IPS-18a (cell line): ENCODE measurements around the gene HMCN2.

ENCODE experiments used
- H3K27ac ChIP-seq: one replicate; pipeline ENCODE4 v1.5.1; 2013; ENCODE audit warnings: low read length
- H3K27me3 ChIP-seq: one replicate; pipeline ENCODE4 v1.6.1; 2013; ENCODE audit warnings: mild to moderate bottlenecking, low read length; ENCODE audit not compliant: control insufficient read depth, insufficient read depth
- H3K36me3 ChIP-seq: one replicate; pipeline ENCODE4 v1.6.1; 2013; ENCODE audit warnings: low read depth, low read length; ENCODE audit not compliant: control insufficient read depth
- H3K4me1 ChIP-seq: one replicate; pipeline ENCODE4 v1.6.1; 2013; ENCODE audit warnings: low read depth, low read length; ENCODE audit not compliant: control insufficient read depth
- H3K4me3 ChIP-seq: one replicate; pipeline ENCODE4 v1.5.1; 2013; ENCODE audit warnings: low read length
- H3K9ac ChIP-seq: one replicate; pipeline ENCODE4 v1.6.1; 2013; ENCODE audit warnings: mild to moderate bottlenecking, low read length, moderate library complexity
- H3K9me3 ChIP-seq: one replicate; pipeline ENCODE4 v1.6.1; 2013; ENCODE audit warnings: low read depth, low read length; ENCODE audit not compliant: control insufficient read depth

The HMCN2 gene

DNA sequence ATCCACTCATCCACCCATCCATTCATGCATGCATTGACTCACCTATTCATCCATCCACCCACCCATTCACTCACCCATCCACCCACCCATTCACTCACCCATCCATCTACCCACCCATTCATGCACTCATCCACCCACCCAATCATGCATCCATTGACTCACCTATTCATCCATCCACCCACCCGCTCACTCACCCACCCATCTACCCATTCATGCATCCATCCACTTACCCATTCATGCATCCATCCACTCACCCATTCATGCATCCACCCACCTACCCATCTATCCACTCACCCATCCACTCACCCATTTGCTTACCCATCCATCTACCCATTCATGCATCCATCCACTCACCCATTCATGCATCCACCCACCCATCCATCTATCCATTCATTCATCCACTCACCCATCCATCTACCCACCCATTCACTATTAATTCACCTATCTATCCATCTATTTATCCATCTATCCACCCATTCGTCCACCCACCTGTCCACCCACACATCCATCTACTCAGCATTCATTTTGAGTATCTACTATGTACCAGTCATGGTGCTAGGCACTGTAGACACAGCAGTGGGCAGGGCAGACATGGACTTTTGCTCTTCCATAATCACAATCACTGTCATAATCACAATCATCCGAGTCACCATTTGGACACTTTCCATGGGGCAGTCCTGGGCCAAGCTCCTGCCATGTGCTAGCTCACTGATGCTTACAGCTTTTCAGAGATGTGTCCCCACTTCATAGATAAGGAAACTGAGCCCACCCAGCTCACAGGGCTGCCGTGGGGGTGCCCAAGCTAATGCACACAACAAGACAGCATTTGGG is 34.4 kb downstream of the HMCN2 start:
- Histone ChIP-seq H3K4me1 (peaks cover 3% of the 10 kb centered on the region), H3K27ac (no peak overlapping the region), H3K9ac (no peak overlapping the region), H3K27me3 (no peaks in the 10 kb centered on the region), H3K4me3 (no peak overlapping the region), H3K36me3 (no peaks in the 10 kb centered on the region), H3K9me3 (no peaks in the 10 kb centered on the region)

DNA sequence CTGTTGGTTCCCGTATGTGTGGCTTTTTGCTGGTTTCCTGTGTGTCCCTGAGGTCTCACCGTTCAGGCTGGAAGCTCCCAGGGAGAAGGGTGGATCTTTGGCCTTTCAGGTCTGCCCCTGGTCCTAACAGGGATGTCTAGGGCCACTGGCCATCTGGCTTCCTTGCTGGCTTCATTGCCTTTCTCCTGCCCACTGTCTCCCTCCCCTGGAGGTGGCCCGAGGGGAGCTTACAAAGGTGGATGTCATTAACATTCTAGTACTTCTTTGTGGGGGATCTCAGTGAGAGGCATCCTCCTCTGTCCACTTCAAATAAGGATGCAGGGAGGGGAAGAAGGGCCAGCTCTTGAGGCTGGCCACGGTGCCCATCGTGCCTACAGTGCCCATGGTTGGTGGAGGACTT is 35.2 kb downstream of the HMCN2 start:
- Histone ChIP-seq H3K36me3 (no peaks in the 10 kb centered on the region), H3K27me3 (no peaks in the 10 kb centered on the region), H3K9ac (no peak overlapping the region), H3K4me3 (no peak overlapping the region), H3K27ac (no peak overlapping the region), H3K9me3 (no peaks in the 10 kb centered on the region), H3K4me1 (peaks cover 3% of the 10 kb centered on the region)

DNA sequence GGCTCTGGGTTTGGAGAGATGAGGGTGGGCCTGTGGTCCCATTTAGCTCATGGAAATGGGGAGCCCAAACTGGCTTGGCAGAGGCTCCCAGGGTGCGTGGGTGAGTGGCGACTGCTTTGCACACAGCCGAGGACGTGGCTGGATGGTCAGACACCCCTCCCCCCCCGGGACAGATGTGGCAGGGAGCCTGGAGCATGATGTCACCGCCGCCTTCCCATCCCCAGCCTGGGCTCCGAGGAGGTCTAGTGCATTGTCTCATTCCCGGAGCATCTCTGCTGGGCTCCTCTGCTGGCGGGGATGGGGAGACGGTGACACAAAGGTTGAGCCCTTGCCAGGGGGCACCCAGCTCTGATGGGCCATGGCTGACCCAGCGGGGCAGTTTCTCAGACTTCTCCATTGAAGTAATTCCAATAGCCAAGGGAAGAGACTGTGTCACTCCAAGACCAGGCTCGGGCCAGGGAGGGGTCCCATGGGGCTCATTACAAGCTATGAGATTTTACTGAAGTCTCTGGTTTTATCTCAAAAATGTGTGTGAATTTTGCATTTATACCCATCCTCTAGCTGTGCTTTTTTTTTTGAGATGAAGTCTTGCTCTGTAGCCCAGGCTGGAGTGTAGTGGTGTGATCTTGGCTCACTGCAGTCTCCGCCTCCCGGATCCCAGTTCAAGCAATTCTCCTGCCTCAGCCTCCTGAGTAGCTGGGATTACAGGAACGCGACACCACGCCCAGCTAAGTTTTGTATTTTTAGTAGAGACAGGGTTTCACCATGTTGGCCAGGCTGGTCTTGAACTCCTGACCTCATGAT is 36.1 kb downstream of the HMCN2 start:
- H3K4me1 ChIP-seq: peaks cover 2% of the 10 kb centered on the region
- H3K9ac ChIP-seq: no peak overlapping the region
- H3K27me3 ChIP-seq: no peaks in the 10 kb centered on the region
- H3K4me3 ChIP-seq: no peak overlapping the region
- no peak overlapping the region for H3K27ac ChIP-seq
- no peaks in the 10 kb centered on the region for H3K36me3 ChIP-seq
- H3K9me3 ChIP-seq: no peaks in the 10 kb centered on the region

DNA sequence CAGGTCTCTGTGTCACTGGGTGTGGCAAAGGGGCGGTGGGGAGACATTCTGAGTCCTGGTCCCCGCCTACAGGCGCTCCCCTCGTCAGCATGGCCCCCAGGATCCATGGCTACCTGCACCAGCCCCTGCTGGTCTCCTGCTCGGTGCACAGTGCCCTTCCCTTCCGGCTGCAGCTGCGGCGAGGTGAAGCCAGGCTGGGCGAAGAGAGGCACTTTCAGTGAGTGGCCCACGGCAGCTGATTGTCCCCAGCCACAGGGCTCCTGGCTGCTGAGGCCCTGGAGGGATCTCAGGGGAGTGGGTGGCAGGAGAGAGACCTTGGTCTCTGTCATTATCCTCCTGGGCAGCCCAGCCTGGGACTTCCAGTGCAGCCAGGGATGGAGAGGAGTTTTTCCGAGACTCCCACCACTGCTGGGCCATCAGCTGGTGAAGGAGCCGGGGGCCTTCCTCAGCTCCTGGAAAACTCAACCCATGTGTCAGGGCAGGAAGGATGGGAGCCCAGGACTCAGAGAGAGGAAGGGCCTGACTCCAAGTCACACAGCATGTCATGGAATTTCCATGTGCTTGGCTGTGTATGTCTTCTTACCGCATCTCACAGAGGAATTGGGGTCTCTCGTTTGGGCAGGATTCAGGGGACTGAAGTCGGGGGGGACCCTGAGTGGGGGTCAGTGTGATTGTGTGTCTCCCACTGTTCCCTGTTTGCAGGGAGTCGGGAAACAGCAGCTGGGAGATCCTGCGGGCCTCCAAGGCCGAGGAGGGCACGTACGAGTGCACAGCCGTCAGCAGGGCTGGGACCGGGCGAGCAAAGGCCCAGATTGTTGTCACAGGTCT is 37.4 kb downstream of the HMCN2 start:
- Histone ChIP-seq H3K4me1 (no peaks in the 10 kb centered on the region), H3K27ac (no peak overlapping the region), H3K27me3 (no peaks in the 10 kb centered on the region), H3K9me3 (no peaks in the 10 kb centered on the region), H3K4me3 (no peak overlapping the region), H3K9ac (no peak overlapping the region), H3K36me3 (no peaks in the 10 kb centered on the region)

DNA sequence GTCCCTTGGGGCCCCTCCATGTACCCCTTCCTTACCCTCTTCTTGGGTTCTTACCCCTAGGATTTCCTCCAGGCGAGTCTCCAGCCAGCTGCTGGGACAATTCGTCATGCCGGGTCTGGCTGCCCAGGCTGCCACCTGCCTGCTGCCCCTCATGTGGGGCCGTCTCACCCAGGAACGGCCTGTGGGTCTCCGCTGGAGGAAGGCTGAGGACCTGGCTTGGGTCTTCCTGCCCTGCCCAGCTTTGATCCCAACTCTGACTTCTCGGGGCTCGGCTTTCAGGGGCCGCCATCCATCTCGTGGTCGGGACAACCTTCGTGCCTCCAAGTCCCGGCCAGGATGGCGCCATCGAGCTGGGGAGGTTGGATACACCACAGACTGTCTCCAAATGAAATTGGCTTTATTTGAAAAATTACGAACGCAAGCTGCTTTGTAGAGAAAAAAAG is 38.1 kb downstream of the HMCN2 start:
- Histone ChIP-seq H3K4me3 (no peak overlapping the region), H3K27me3 (no peaks in the 10 kb centered on the region), H3K9ac (no peak overlapping the region), H3K36me3 (no peaks in the 10 kb centered on the region), H3K9me3 (no peaks in the 10 kb centered on the region), H3K4me1 (no peaks in the 10 kb centered on the region), H3K27ac (no peak overlapping the region)

DNA sequence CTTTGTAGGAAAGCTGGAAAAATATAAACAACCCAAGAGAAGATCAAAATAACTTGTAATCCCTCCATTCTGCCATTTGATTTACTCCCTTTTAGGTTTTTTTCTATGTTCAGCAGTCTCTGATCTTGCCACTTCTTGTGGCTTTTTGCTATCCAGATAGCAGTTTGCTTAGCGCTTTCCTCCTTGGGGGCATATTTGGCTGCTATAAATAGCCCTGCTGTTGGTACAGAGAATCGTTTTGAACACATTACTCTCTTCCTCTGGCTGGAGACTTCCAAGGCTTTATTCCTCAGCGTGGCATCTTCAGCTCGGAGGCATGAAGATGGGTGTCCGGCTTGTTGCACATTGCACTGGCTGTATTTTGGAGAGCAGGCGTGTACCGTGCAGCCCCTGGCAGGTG is 38.6 kb downstream of the HMCN2 start:
- Histone ChIP-seq H3K9me3 (no peaks in the 10 kb centered on the region), H3K27me3 (no peaks in the 10 kb centered on the region), H3K36me3 (no peaks in the 10 kb centered on the region), H3K4me1 (no peaks in the 10 kb centered on the region), H3K9ac (no peak overlapping the region), H3K4me3 (no peak overlapping the region), H3K27ac (no peak overlapping the region)

DNA sequence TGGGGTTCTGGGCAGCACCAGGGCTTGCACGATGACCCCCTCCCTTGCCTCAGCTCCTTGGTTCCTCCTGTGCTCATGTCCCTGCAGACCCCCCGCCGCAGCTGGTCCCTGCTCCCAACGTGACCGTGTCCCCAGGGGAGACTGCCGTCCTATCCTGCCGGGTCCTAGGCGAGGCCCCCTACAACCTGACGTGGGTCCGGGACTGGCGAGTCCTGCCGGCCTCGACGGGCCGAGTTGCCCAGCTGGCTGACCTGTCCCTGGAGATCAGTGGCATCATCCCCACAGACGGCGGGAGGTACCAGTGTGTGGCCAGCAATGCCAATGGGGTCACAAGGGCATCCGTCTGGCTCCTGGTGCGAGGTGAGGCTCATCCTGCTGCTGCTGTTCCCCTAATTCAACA is 39.1 kb downstream of the HMCN2 start:
- Histone ChIP-seq H3K27ac (no peak overlapping the region), H3K4me3 (no peak overlapping the region), H3K4me1 (no peaks in the 10 kb centered on the region), H3K27me3 (no peaks in the 10 kb centered on the region), H3K36me3 (no peaks in the 10 kb centered on the region), H3K9ac (no peak overlapping the region), H3K9me3 (no peaks in the 10 kb centered on the region)

DNA sequence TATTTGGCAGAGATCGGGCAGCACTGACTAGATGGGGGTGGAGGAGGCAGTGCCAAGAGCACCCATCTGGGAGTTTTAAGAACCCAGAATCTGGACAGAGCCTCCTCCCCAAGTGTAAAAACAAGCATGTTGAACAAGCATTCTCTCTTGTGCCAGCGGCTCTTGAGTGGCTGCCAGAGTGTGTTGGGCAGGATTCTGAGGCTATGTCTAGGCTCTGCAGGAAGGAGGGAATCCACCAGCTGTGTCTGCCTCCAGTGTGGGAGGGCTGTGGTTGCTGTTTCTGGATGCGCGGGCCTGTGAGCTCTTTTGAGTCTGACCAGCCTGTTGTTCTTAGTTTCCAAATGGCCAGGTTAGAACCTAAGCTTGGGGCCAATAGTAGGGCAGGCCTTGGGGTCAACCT is 39.8 kb downstream of the HMCN2 start:
- no peak overlapping the region for H3K9ac ChIP-seq
- H3K4me3 ChIP-seq: no peak overlapping the region
- H3K36me3 ChIP-seq: no peaks in the 10 kb centered on the region
- H3K4me1 ChIP-seq: no peaks in the 10 kb centered on the region
- no peak overlapping the region for H3K27ac ChIP-seq
- no peaks in the 10 kb centered on the region for H3K9me3 ChIP-seq
- H3K27me3 ChIP-seq: no peaks in the 10 kb centered on the region

DNA sequence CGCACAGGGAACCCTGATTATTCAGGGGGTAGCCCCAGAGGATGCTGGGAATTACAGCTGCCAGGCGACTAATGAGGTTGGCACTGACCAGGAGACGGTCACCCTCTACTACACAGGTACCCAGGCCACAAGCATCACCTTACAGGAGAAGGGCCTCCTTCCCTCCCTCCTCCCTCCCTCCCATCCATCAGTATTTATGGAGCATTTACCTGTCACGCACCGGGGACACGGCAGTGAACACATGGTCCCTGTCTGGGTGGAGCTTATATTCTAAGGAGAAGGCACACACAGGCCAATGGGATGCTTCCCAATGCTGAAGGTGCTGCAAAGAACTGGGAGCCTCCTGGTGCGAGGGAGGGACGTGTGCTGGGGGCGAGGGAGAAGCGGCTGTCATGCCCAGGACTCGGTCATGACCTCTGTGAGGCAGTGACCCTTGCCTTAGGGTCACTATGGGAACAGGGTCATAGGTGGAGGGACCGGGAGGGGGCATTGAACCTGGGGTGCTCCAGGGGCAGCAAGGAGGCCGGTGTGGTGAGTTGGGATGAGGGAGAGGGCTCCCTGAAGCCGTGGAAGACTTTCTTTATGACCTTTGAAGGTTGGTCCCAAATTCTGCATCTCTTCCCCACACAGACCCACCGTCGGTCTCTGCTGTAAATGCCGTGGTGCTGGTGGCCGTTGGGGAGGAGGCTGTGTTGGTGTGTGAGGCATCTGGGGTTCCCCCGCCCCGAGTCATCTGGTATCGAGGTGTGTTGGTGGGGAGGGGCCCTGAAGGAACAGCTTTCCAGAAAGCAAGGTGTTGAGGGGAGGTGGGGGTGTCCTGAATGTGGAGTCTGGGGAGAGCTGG is 41.5 kb downstream of the HMCN2 start:
- no peak overlapping the region for H3K27ac ChIP-seq
- H3K4me1 ChIP-seq: no peaks in the 10 kb centered on the region
- no peak overlapping the region for H3K9ac ChIP-seq
- no peaks in the 10 kb centered on the region for H3K36me3 ChIP-seq
- no peaks in the 10 kb centered on the region for H3K27me3 ChIP-seq
- H3K9me3 ChIP-seq: no peaks in the 10 kb centered on the region
- no peak overlapping the region for H3K4me3 ChIP-seq

DNA sequence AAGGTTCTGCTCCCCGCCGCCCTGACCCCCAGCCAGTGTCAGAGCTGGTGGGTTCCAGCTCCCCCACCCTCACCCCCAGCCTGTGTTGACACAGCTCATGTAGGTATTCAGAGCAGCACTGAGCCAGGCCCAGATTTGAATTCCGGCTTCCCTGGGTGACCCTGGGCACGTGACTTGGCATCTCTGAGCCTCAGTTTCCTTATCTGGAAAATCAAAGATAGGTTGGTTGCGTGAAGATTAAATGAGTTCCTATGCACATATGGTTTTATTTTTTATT is 42.0 kb downstream of the HMCN2 start:
- Histone ChIP-seq H3K27ac (no peak overlapping the region), H3K9me3 (no peaks in the 10 kb centered on the region), H3K4me1 (no peaks in the 10 kb centered on the region), H3K4me3 (no peak overlapping the region), H3K36me3 (no peaks in the 10 kb centered on the region), H3K9ac (no peak overlapping the region), H3K27me3 (no peaks in the 10 kb centered on the region)

DNA sequence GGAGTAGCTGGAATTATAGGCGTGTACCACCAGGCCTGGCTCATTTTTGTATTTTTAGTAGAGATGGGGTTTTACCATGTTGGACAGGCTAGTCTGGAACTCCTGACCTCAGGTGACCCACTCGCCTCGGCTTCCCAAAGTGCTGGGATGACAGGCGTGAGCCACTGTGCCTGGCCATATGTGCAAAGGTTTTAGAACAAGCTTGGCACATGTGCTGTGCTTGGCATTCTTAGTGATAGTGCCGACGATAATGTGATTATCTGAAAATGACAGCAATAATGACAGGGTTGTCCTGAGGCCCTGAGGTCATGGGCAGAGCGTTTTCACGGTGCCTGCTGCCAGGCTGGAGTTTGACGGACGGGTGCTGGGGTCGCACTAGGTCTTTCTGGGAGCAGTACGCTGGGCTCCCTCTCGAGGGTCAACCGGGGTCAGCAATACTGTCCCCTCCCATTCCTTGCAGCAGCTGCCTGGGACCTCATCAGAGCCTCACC is 42.6 kb downstream of the HMCN2 start:
- Histone ChIP-seq H3K27me3 (no peaks in the 10 kb centered on the region), H3K27ac (no peak overlapping the region), H3K4me3 (no peak overlapping the region), H3K9me3 (no peaks in the 10 kb centered on the region), H3K4me1 (no peaks in the 10 kb centered on the region), H3K36me3 (no peaks in the 10 kb centered on the region), H3K9ac (no peak overlapping the region)
